Measurements from ENCODE around the gene DLEC1. TPM values are rescaled to one million over a fixed set of nuclear protein-coding genes. Genes with fewer than 3 reads are reported as not detected.

The DLEC1 gene
- total and polyA plus RNA-seq, 9 of the 15 experiments (the other 6 are each of a cell fraction or from before 2014, with no cell fraction given) = 0.07 to 0.08 TPM; not detected in 7

GRCh38 chr3:38090453-38090852 lies 51.4 kb downstream of the DLEC1 start (continued):
- no peak for TF ChIP-seq FOXA3 (CRISPR knock-in tag; conservative IDR thresholded peaks at IDR 0.05 in 1 of 2, IDR thresholded peaks at IDR 0.05 in 1 of 2)
- TF ChIP-seq NRF1 (conservative IDR thresholded peaks at IDR 0.05 in 1 of 2, IDR thresholded peaks at IDR 0.05 in 1 of 2) = no peak
- peak; percentile 46 for TF ChIP-seq C11orf30 (IDR thresholded peaks at IDR 0.05; ENCODE audit: low read depth)
- TF ChIP-seq ELF1 (tag; IDR thresholded peaks at IDR 0.05) = no peak
- peak; percentile 69 for TF ChIP-seq ZNF316 (IDR thresholded peaks at IDR 0.05)
- TF ChIP-seq MED1 (CRISPR knock-in tag; IDR thresholded peaks at IDR 0.05; ENCODE audit: borderline replicate concordance) = no peak
- TF ChIP-seq NFYB (IDR thresholded peaks at IDR 0.05; ENCODE audit: extremely low read depth, insufficient read length) = no peak
- no peak for TF ChIP-seq ZFPM2 (CRISPR knock-in tag; IDR thresholded peaks at IDR 0.05)
- no peak for TF ChIP-seq SETDB1 (IDR thresholded peaks at IDR 0.05; ENCODE audit: low read length)
- TF ChIP-seq ZNF407 (IDR thresholded peaks at IDR 0.05; ENCODE audit: low read depth) = no peak
- no peak for TF ChIP-seq ARID3A (IDR thresholded peaks at IDR 0.05; ENCODE audit: borderline replicate concordance, low read depth, low read length)
- no peak for TF ChIP-seq PATZ1 (CRISPR knock-in tag; IDR thresholded peaks at IDR 0.05; ENCODE audit: borderline replicate concordance)
- no peak for TF ChIP-seq TBL1XR1 (IDR thresholded peaks at IDR 0.05; ENCODE audit: low read length in 2 of 2)
- TF ChIP-seq GATAD2B (IDR thresholded peaks at IDR 0.05; ENCODE audit: borderline replicate concordance) = no peak
- no peak for TF ChIP-seq LEF1 (IDR thresholded peaks at IDR 0.05)
- TF ChIP-seq GABPB2 (CRISPR knock-in tag; conservative IDR thresholded peaks at IDR 0.05) = no peak
- no peak for TF ChIP-seq STAG1 (CRISPR knock-in tag; IDR thresholded peaks at IDR 0.05; ENCODE audit: borderline replicate concordance)
- no peak for TF ChIP-seq HDGF (IDR thresholded peaks at IDR 0.05)
